Fibroblast of lung (primary cell): ENCODE results near the gene TMEM119.

Source experiments
- EZH2 ChIP-seq: IDR thresholded peaks from 2 replicates; pipeline ENCODE4 v1.5.1; 2012; ENCODE audit warnings: low read length, control low read depth, mild to moderate bottlenecking; ENCODE audit errors: missing control alignments
- TF ChIP-seq, protein P1 (sequence below), 2 donors: IDR thresholded peaks in 1 of 2; conservative IDR thresholded peaks in 1 of 2; 1 replicate in 1 of 2; 2 replicates in 1 of 2; pipeline ENCODE4 v1.5.1; 2011 to 2012; ENCODE audit warnings: low read length in 2 of 2, control low read depth in 1 of 2, inconsistent platforms in 1 of 2, low read depth in 1 of 2, mild to moderate bottlenecking in 1 of 2

DNA sequence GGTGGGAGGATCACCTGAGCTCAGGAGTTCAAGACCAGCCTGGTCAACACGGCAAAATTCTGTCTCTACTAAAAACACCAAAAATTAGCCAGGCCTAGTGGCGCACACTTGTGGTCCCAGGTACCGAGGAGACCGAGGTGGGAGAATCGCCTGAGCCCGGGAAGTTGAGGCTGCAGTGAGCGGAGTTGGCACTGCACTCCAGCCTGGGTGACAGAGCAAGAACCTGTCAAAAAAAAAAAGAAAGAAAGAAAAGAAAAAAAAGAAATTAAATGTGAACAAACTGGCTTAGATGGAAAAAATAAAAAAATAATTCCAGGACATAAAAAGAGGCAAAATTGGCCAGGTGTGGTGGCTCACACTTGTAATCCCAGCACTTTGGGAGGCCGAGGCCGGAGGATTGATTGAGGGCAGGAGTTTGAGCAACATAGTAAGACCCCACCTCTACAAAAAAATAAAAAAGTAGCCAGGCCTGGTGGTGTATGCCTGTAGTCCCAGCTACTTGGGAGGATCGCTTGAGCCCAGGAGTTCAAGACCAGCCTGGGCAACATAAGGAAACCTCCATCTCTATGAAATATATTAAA is 3.5 kb downstream of the TMEM119 start:
- TF ChIP-seq EZH2: no peak
- TF ChIP-seq, protein P1, sequence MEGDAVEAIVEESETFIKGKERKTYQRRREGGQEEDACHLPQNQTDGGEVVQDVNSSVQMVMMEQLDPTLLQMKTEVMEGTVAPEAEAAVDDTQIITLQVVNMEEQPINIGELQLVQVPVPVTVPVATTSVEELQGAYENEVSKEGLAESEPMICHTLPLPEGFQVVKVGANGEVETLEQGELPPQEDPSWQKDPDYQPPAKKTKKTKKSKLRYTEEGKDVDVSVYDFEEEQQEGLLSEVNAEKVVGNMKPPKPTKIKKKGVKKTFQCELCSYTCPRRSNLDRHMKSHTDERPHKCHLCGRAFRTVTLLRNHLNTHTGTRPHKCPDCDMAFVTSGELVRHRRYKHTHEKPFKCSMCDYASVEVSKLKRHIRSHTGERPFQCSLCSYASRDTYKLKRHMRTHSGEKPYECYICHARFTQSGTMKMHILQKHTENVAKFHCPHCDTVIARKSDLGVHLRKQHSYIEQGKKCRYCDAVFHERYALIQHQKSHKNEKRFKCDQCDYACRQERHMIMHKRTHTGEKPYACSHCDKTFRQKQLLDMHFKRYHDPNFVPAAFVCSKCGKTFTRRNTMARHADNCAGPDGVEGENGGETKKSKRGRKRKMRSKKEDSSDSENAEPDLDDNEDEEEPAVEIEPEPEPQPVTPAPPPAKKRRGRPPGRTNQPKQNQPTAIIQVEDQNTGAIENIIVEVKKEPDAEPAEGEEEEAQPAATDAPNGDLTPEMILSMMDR (conservative IDR thresholded peaks at IDR 0.05 in 1 of 2, IDR thresholded peaks at IDR 0.05 in 1 of 2; ENCODE audit: low read depth in 1 of 2, low read length in 2 of 2): no peak
